GM12878 (cell line): ENCODE results near the gene SGCD.

Experiments used
- CBFB ChIP-seq: IDR thresholded peaks from 2 replicates; pipeline ENCODE4 v1.6.1; 2016; ENCODE audit warnings: antibody characterized with exemption, low read depth
- CHD2 ChIP-seq: IDR thresholded peaks from 2 replicates; pipeline ENCODE4 v1.6.1; 2011; ENCODE audit warnings: low read depth, low read length, improper control_type of control experiment, borderline replicate concordance
- NRF1 ChIP-seq: conservative IDR thresholded peaks from 2 replicates; pipeline ENCODE4 v1.6.1; 2011; ENCODE audit warnings: mild to moderate bottlenecking, low read depth, low read length, improper control_type of control experiment
- RAD51 ChIP-seq: fragments of 450-650 bp; IDR thresholded peaks from 2 replicates; pipeline ENCODE4 v1.6.1; 2016; ENCODE audit warnings: moderate library complexity, mild to moderate bottlenecking, inconsistent platforms
- ZNF24 ChIP-seq: fragments of 450-650 bp; IDR thresholded peaks from 2 replicates; pipeline ENCODE4 v1.6.1; 2017; ENCODE audit warnings: antibody characterized with exemption, mild to moderate bottlenecking
- TF ChIP-seq, protein P1 (sequence below), 3 experiments: IDR thresholded peaks in 2 of 3; conservative IDR thresholded peaks in 1 of 3; 2 replicates each; pipeline ENCODE4 v1.5.1; 2011; ENCODE audit warnings: low read depth in 3 of 3, low read length in 3 of 3, mild to moderate bottlenecking in 3 of 3, control low read depth in 2 of 3, moderate library complexity in 2 of 3, inconsistent platforms in 1 of 3, mixed read lengths in 1 of 3; ENCODE audit not compliant: control insufficient read depth in 2 of 3, insufficient read depth in 1 of 3; ENCODE audit errors: extremely low read depth in 1 of 3

DNA sequence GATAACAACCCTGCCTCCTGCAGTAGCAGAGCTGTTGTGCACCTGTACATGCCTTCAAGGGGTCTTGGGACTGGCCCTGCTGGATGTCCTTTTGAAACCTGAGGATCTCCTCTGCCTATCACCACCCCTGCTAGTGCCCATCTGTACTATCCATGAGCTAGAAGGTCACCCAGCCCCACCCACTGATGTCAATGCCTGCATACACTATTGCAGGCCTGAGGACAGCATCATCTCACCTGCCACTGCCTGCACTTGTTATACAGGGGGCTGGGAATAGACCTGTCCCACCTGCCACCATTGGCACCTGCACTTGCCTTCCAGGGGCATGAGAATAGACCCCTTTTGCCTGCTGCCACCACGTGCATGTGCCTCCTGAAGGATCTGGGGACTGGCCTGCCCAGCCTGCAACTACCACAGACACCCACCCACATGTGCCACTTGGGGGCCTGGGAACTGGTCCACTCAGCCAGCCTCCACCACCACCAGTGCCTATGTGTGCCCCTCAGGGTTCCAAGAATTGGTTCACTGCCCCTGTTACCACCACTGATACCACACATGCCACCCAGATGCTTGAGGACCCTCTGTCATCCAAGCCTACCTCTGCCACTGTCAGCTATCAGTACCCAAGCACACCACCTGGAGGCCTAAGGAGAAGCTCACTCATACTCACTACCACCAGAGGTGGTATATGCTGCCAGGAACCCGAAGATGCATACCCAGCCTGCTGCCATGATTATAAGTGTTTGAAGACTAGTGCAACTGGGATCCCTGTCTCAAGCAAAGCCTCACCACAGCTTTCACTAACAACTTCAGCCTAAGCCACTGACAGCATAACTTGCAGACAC, 159.7 kb downstream of the SGCD start:
- TF ChIP-seq, protein P1, sequence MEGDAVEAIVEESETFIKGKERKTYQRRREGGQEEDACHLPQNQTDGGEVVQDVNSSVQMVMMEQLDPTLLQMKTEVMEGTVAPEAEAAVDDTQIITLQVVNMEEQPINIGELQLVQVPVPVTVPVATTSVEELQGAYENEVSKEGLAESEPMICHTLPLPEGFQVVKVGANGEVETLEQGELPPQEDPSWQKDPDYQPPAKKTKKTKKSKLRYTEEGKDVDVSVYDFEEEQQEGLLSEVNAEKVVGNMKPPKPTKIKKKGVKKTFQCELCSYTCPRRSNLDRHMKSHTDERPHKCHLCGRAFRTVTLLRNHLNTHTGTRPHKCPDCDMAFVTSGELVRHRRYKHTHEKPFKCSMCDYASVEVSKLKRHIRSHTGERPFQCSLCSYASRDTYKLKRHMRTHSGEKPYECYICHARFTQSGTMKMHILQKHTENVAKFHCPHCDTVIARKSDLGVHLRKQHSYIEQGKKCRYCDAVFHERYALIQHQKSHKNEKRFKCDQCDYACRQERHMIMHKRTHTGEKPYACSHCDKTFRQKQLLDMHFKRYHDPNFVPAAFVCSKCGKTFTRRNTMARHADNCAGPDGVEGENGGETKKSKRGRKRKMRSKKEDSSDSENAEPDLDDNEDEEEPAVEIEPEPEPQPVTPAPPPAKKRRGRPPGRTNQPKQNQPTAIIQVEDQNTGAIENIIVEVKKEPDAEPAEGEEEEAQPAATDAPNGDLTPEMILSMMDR (IDR thresholded peaks at IDR 0.05 in 2 of 3, conservative IDR thresholded peaks at IDR 0.05 in 1 of 3; ENCODE audit: control insufficient read depth in 2 of 3, extremely low read depth in 1 of 3, insufficient read depth in 1 of 3, low read depth in 3 of 3, low read length in 3 of 3), result no peak
- TF ChIP-seq NRF1 (no peak), CBFB (no peak), CHD2 (no peak), ZNF24 (no peak), RAD51 (no peak)
